HEK293 (cell line): Measurements from ENCODE around the gene SSH3.

Source experiments
- CTCF ChIA-PET: fragments of 350-600 bp; formaldehyde crosslinking; extraction: SDS; loops from one replicate; lab custom pipeline; 2021; ENCODE audit warnings: antibody characterized with exemption; lab: Yijun Ruan, JAX
- POLR2A ChIA-PET: fragments of 300-600 bp; formaldehyde crosslinking; extraction: SDS; loops from one replicate; lab custom pipeline; 2020; ENCODE audit warnings: antibody characterized with exemption, inconsistent platforms; lab: Yijun Ruan, JAX
- H3K27ac ChIP-seq: fragments of 200-500 bp; sonication (Bioruptor generic); 2 replicates; pipeline ENCODE4 v1.5.1; 2014; ENCODE audit warnings: low read depth, low read length, control low read depth, inconsistent platforms; ENCODE audit errors: extremely low read depth
- H3K36me3 ChIP-seq, 2 experiments: fragments of 200-500 bp in 1 of 2; sonication (Bioruptor generic) in 1 of 2; 1 replicate in 1 of 2; 2 replicates in 1 of 2; pipeline ENCODE4 v1.5.1; 2014 to 2017; ENCODE audit warnings: inconsistent platforms in 2 of 2, low read length in 2 of 2; ENCODE audit not compliant: control insufficient read depth in 2 of 2, insufficient read depth in 1 of 2
- H3K4me1 ChIP-seq: fragments of 200-500 bp; sonication (Bioruptor generic); 2 replicates; pipeline ENCODE4 v1.5.1; 2014; ENCODE audit warnings: mild to moderate bottlenecking, low read length, inconsistent platforms; ENCODE audit not compliant: control insufficient read depth, insufficient read depth
- H3K4me3 ChIP-seq: 2 replicates; pipeline ENCODE4 v1.5.1; 2011; ENCODE audit warnings: low read depth, mild to moderate bottlenecking, control low read depth, low read length, moderate library complexity
- H3K9me3 ChIP-seq: fragments of 200-500 bp; sonication (Bioruptor generic); 2 replicates; pipeline ENCODE4 v1.5.1; 2014; ENCODE audit warnings: low read depth, low read length, inconsistent platforms; ENCODE audit not compliant: control insufficient read depth, insufficient read depth
- BCL11B ChIP-seq: fragments of 450-650 bp; formaldehyde crosslinking; IDR thresholded peaks from 2 replicates; pipeline ENCODE4 v1.5.1; 2016; ENCODE audit warnings: low read depth, missing biosample characterization, missing genetic modification characterization
- HOXA7 ChIP-seq: sonication (generic); formaldehyde crosslinking; IDR thresholded peaks from 2 replicates; pipeline ENCODE4 v1.8.1; 2022; ENCODE audit warnings: missing genetic modification reagents, borderline replicate concordance
- HOXC10 ChIP-seq: sonication (generic); formaldehyde crosslinking; IDR thresholded peaks from 2 replicates; pipeline ENCODE4 v1.8.1; 2023; ENCODE audit warnings: mild to moderate bottlenecking, missing genetic modification reagents
- KLF1 ChIP-seq: fragments of 450-650 bp; formaldehyde crosslinking; IDR thresholded peaks from 2 replicates; pipeline ENCODE4 v1.5.1; 2016; ENCODE audit warnings: missing biosample characterization, missing genetic modification characterization
- KLF8 ChIP-seq: fragments of 450-650 bp; formaldehyde crosslinking; IDR thresholded peaks from 2 replicates; pipeline ENCODE4 v1.5.1; 2016; ENCODE audit warnings: missing biosample characterization, missing genetic modification characterization
- MYNN ChIP-seq: fragments of 450-650 bp; formaldehyde crosslinking; IDR thresholded peaks from 2 replicates; pipeline ENCODE4 v1.5.1; 2016; ENCODE audit warnings: missing biosample characterization, missing genetic modification characterization, borderline replicate concordance
- TRIM28 ChIP-seq: IDR thresholded peaks from 2 replicates; pipeline ENCODE4 v1.6.1; 2011; ENCODE audit warnings: low read length, control low read depth, borderline replicate concordance
- ZBTB11 ChIP-seq: fragments of 450-650 bp; formaldehyde crosslinking; conservative IDR thresholded peaks from 2 replicates; pipeline ENCODE4 v1.5.1; 2016; ENCODE audit warnings: low read depth, missing biosample characterization, missing genetic modification characterization
- ZNF146 ChIP-seq: fragments of 450-650 bp; formaldehyde crosslinking; IDR thresholded peaks from 2 replicates; pipeline ENCODE4 v1.5.1; 2016; ENCODE audit warnings: missing biosample characterization, missing genetic modification characterization
- ZNF148 ChIP-seq: fragments of 450-650 bp; formaldehyde crosslinking; IDR thresholded peaks from 2 replicates; pipeline ENCODE4 v1.5.0; 2017; ENCODE audit warnings: missing biosample characterization, missing genetic modification characterization, borderline replicate concordance
- ZNF23 ChIP-seq: fragments of 450-650 bp; formaldehyde crosslinking; IDR thresholded peaks from 2 replicates; pipeline ENCODE4 v1.5.1; 2016; ENCODE audit warnings: missing biosample characterization, missing genetic modification characterization, borderline replicate concordance
- ZNF335 ChIP-seq: fragments of 450-650 bp; formaldehyde crosslinking; conservative IDR thresholded peaks from 2 replicates; pipeline ENCODE4 v1.5.1; 2016; ENCODE audit warnings: missing biosample characterization, missing genetic modification characterization
- ZNF341 ChIP-seq: fragments of 450-650 bp; formaldehyde crosslinking; IDR thresholded peaks from 2 replicates; pipeline ENCODE4; 2016; ENCODE audit warnings: low read depth, missing biosample characterization, missing genetic modification characterization
- ZNF350 ChIP-seq: fragments of 450-650 bp; formaldehyde crosslinking; IDR thresholded peaks from 2 replicates; pipeline ENCODE4 v1.5.0; 2017; ENCODE audit warnings: missing biosample characterization, mild to moderate bottlenecking, missing genetic modification characterization
- ZNF580 ChIP-seq: fragments of 450-650 bp; formaldehyde crosslinking; IDR thresholded peaks from 2 replicates; pipeline ENCODE4 v1.5.1; 2016; ENCODE audit warnings: missing biosample characterization, missing genetic modification characterization
- ZNF677 ChIP-seq: fragments of 450-650 bp; IDR thresholded peaks from 2 replicates; pipeline ENCODE4 v1.5.0; 2018; ENCODE audit warnings: missing biosample characterization, mild to moderate bottlenecking, missing genetic modification characterization, moderate library complexity
- ZNF692 ChIP-seq: fragments of 450-650 bp; formaldehyde crosslinking; IDR thresholded peaks from 2 replicates; pipeline ENCODE4 v1.5.1; 2016; ENCODE audit warnings: missing biosample characterization, missing genetic modification characterization
- ZSCAN30 ChIP-seq: fragments of 450-650 bp; IDR thresholded peaks from 2 replicates; pipeline ENCODE4 v1.5.1; 2018; ENCODE audit warnings: missing biosample characterization, mild to moderate bottlenecking, missing genetic modification characterization, moderate library complexity

The SSH3 gene

GRCh38 chr11:67313125-67313890 lies 10.0 kb downstream of the SSH3 start:
- TF ChIP-seq ZNF23 (no peak), ZSCAN30 (tag by site-specific recombination) (no peak), KLF1 (tag by site-specific recombination) (no peak), ZNF341 (no peak)
- TF ChIP-seq, all 188 proteins: peak for 0
- no peaks in the 10 kb centered on the region for H3K4me1 ChIP-seq
- peaks cover 0 to 27% of the 10 kb centered on the region in 2 experiments; a peak in 1 of 3 replicates for H3K36me3 ChIP-seq
- H3K4me3 ChIP-seq, result no peak overlapping the region
- H3K27ac ChIP-seq, result no peak overlapping the region
- H3K9me3 ChIP-seq, result no peaks in the 10 kb centered on the region
- ChIA-PET POLR2A (interaction anchor here (1.2 to 1.5 kb wide), 2 partner anchors 9 to 10 kb away, joined by 3 to 5 read pairs; partner anchors contain the start of gene SSH3), CTCF (interaction anchor here (0.7 to 11.2 kb wide), 2 partner anchors 50 to 68 kb away, joined by 4 to 104 read pairs; no protein-coding TSS in a partner anchor)

- Histone ChIP-seq H3K4me3 (no peak overlapping the region), H3K9me3 (no peaks in the 10 kb centered on the region), H3K36me3 (peaks cover 0 to 23% of the 10 kb centered on the region in 2 experiments; a peak in 1 of 3 replicates), H3K4me1 (no peaks in the 10 kb centered on the region), H3K27ac (no peak overlapping the region)
- CTCF ChIA-PET, result interaction anchor here (1.2 to 11.2 kb wide), 2 partner anchors 32 to 51 kb away, joined by 5 to 104 read pairs; no protein-coding TSS in a partner anchor
- TF ChIP-seq ZNF677 (no peak), ZNF580 (no peak), ZNF148 (tag by site-specific recombination) (no peak), ZNF692 (tag by site-specific recombination) (no peak), HOXC10 (no peak), ZNF146 (tag by site-specific recombination) (no peak), BCL11B (tag by site-specific recombination) (no peak), KLF8 (tag by site-specific recombination) (no peak), ZNF350 (tag by site-specific recombination) (no peak), HOXA7 (CRISPR knock-in tag) (no peak), MYNN (no peak)
- POLR2A ChIA-PET, result interaction anchor here (1.2 to 1.6 kb wide), 3 partner anchors 10 to 25 kb away, joined by 3 to 5 read pairs (median 3); partner anchors contain the start of genes ANKRD13D and SSH3
Measured at GRCh38 chr11:67314218-67314617, 10.9 kb downstream of the SSH3 start.

GRCh38 chr11:67315325-67315909 lies 12.1 kb downstream of the SSH3 start:
- no peaks in the 10 kb centered on the region for H3K4me1 ChIP-seq
- no peak overlapping the region for H3K27ac ChIP-seq
- ChIA-PET POLR2A (interaction anchor here (1.6 to 2.6 kb wide), 2 partner anchors 11 to 26 kb away, joined by 3 to 32 read pairs; partner anchors contain the start of genes ANKRD13D and SSH3), CTCF (interaction anchor here (0.5 to 11.2 kb wide), 9 partner anchors 16 to 264 kb away, joined by 3 to 104 read pairs (median 3); no protein-coding TSS in a partner anchor)
- no peak overlapping the region for H3K4me3 ChIP-seq
- peaks cover 0 to 14% of the 10 kb centered on the region in 2 experiments; a peak in 1 of 3 replicates for H3K36me3 ChIP-seq
- TF ChIP-seq ZNF335 (no peak), TRIM28 (no peak), ZBTB11 (tag by site-specific recombination) (no peak)
- no peaks in the 10 kb centered on the region for H3K9me3 ChIP-seq
